Endothelial cell of umbilical vein (primary cell): Measurements from ENCODE around the gene CADPS. TPM values are rescaled to one million over a fixed set of nuclear protein-coding genes. Genes with fewer than 3 reads are reported as not detected.

ENCODE experiments used
- BruUV-seq: library from RNA; stranded (reverse); fragments of 400-500 nt; replicated peaks from 2 replicates; lab custom pipeline; 2021; lab: Mats Ljungman, UMichigan
- CTCF ChIA-PET: fragments of 300-600, 350-600 bp; sonication (Branson Sonifier 250); formaldehyde crosslinking; loops from one replicate; lab custom pipeline; 2021; ENCODE audit warnings: antibody characterized with exemption, inconsistent platforms; lab: Charles Lee
- POLR2A ChIA-PET: fragments of 300-600, 350-600 bp; sonication (Branson Sonifier 250); formaldehyde crosslinking; loops from one replicate; lab custom pipeline; 2021; ENCODE audit warnings: antibody characterized with exemption, inconsistent platforms; lab: Charles Lee
- DNase-seq: peaks from one replicate; pipeline ENCODE4 v3.0.0-alpha.2; 2011; ENCODE audit warnings: low read depth, low spot score
- FAIRE-seq: peaks from 2 replicates; lab custom pipeline; 2011; peaks lifted over from hg19 to GRCh38; lab: Jason Lieb, UNC
- H2AFZ ChIP-seq: 2 replicates; pipeline ENCODE4 v1.6.0; 2012; ENCODE audit warnings: low read depth, low read length, control low read depth, inconsistent platforms
- H3K27ac ChIP-seq: 2 replicates; pipeline ENCODE4 v1.5.1; 2011; ENCODE audit warnings: low read depth, mild to moderate bottlenecking, control low read depth, low read length, moderate library complexity; ENCODE audit not compliant: insufficient read depth
- H3K27me3 ChIP-seq, 2 experiments: 2 replicates each; pipeline versions ENCODE4 v1.6.0 to v1.6.1; 2011; ENCODE audit warnings: low read length in 2 of 2, mixed read lengths in 1 of 2; ENCODE audit not compliant: control insufficient read depth in 2 of 2, insufficient read depth in 2 of 2
- H3K36me3 ChIP-seq, 2 experiments: 2 replicates in 1 of 2; 3 replicates in 1 of 2; pipeline ENCODE4 v1.5.1; 2011; ENCODE audit warnings: low read length in 2 of 2, mild to moderate bottlenecking in 1 of 2, moderate library complexity in 1 of 2; ENCODE audit not compliant: control insufficient read depth in 2 of 2, insufficient read depth in 2 of 2; ENCODE audit errors: extremely low read depth in 1 of 2
- H3K4me1 ChIP-seq: 3 replicates; pipeline ENCODE4 v1.5.1; 2011; ENCODE audit warnings: mild to moderate bottlenecking, low read length; ENCODE audit not compliant: control insufficient read depth, insufficient read depth; ENCODE audit errors: extremely low read depth
- H3K4me2 ChIP-seq: 2 replicates; pipeline ENCODE4 v1.6.1; 2011; ENCODE audit warnings: low read length, control low read depth, mixed read lengths; ENCODE audit not compliant: insufficient read depth
- H3K4me3 ChIP-seq, 3 experiments: fragments of 200-600 bp in 1 of 3; sonication (generic), shearing (Covaris generic) in 1 of 3; replicated peaks in 1 of 3; 2 replicates each; pipeline ENCODE4 v1.5.1; 2011 to 2016; ENCODE audit warnings: control low read depth in 3 of 3, low read length in 3 of 3, mild to moderate bottlenecking in 2 of 3, inconsistent platforms in 1 of 3, low read depth in 1 of 3, moderate library complexity in 1 of 3; ENCODE audit not compliant: insufficient read depth in 1 of 3
- H3K79me2 ChIP-seq: 2 replicates; pipeline ENCODE4 v1.6.0; 2012; ENCODE audit warnings: low read length, inconsistent platforms; ENCODE audit not compliant: control insufficient read depth, insufficient read depth
- H3K9ac ChIP-seq: replicated peaks from 2 replicates; pipeline ENCODE3; 2011; ENCODE audit warnings: low read length, control low read depth; ENCODE audit not compliant: insufficient read depth; ENCODE audit errors: extremely low read depth
- H3K9me1 ChIP-seq: replicated peaks from 3 replicates; pipeline ENCODE4 v1.6.0; 2011; ENCODE audit warnings: mild to moderate bottlenecking, low read length; ENCODE audit not compliant: control insufficient read depth, insufficient read depth; ENCODE audit errors: extremely low read depth
- H3K9me3 ChIP-seq: replicated peaks from 2 replicates; pipeline ENCODE4 v1.5.1; 2012; ENCODE audit warnings: low read length, inconsistent platforms; ENCODE audit not compliant: control insufficient read depth, insufficient read depth
- H4K20me1 ChIP-seq: replicated peaks from 2 replicates; pipeline ENCODE3; 2011; ENCODE audit warnings: mild to moderate bottlenecking, low read length; ENCODE audit not compliant: control insufficient read depth, insufficient read depth; ENCODE audit errors: extremely low read depth
- FOS ChIP-seq: IDR thresholded peaks from 2 replicates; pipeline ENCODE4 v1.6.1; 2011; ENCODE audit warnings: mild to moderate bottlenecking, low read length, moderate library complexity, borderline replicate concordance; ENCODE audit not compliant: insufficient read depth
- GATA2 ChIP-seq: IDR thresholded peaks from 2 replicates; pipeline ENCODE4 v1.7.0; 2011; ENCODE audit warnings: low read depth, mild to moderate bottlenecking, moderate library complexity, mixed read lengths, low read length; ENCODE audit not compliant: insufficient read length, insufficient read depth
- MYC ChIP-seq: IDR thresholded peaks from one replicate; pipeline ENCODE4 v1.6.1; 2011; ENCODE audit warnings: mild to moderate bottlenecking, low read depth, low read length
- POLR2A ChIP-seq: IDR thresholded peaks from 2 replicates; pipeline ENCODE4 v1.6.1; 2012; ENCODE audit warnings: low read depth, mild to moderate bottlenecking, control low read depth, low read length
- POLR2AphosphoS5 ChIP-seq: IDR thresholded peaks from 2 replicates; pipeline ENCODE4 v1.6.1; 2012; ENCODE audit warnings: low read depth, mild to moderate bottlenecking, control low read depth, low read length, moderate library complexity; ENCODE audit not compliant: insufficient read depth
- dilution Hi-C: fragments of 300-500 bp; cut with MboI; formaldehyde crosslinking; loops from one replicate; pipeline ENCODE4 v1.15.0; 2019; ENCODE audit warnings: low sequenced_read_pairs; ENCODE audit not compliant: extremely low pct_ligation_motif_present
- intact Hi-C: fragments of 100-400 bp; cut with micrococcal nuclease; formaldehyde crosslinking; loops from one replicate; pipeline ENCODE4 v1.10.0; 2022
- polyA plus RNA-seq, 4 experiments: library from polyadenylated mRNA; depleted of rRNA in 3 of 4; stranded (reverse) in 3 of 4; unstranded in 1 of 4; fragments of >200 nt; gene quantifications; 2 replicates each; pipeline versions ENCODE4 v1.2.1 to v1.2.3, GENCODE V29; 2011 to 2012; ENCODE audit warnings: missing spikeins in 1 of 4
- total RNA-seq: library from RNA; stranded (reverse); gene quantifications from 2 replicates; pipeline ENCODE4 v1.2.3, GENCODE V29; 2021
- TF ChIP-seq, protein P1 (sequence below): IDR thresholded peaks from 2 replicates; pipeline ENCODE4 v1.6.1; 2011; ENCODE audit not compliant: insufficient read depth, insufficient read length
- TF ChIP-seq, protein P2 (sequence below), 2 donors: IDR thresholded peaks; 1 replicate in 1 of 2; 2 replicates in 1 of 2; pipeline ENCODE4 v1.5.1; 2011; ENCODE audit warnings: low read length in 2 of 2, mild to moderate bottlenecking in 2 of 2, moderate library complexity in 2 of 2, control low read depth in 1 of 2, inconsistent platforms in 1 of 2, low read depth in 1 of 2; ENCODE audit not compliant: insufficient read depth in 1 of 2; ENCODE audit errors: extremely low read depth in 1 of 2

CADPS gene
- total and polyA plus RNA-seq, 2 donors (not counting 3 experiments of a cell fraction or from before 2014, with no cell fraction given): not detected

DNA sequence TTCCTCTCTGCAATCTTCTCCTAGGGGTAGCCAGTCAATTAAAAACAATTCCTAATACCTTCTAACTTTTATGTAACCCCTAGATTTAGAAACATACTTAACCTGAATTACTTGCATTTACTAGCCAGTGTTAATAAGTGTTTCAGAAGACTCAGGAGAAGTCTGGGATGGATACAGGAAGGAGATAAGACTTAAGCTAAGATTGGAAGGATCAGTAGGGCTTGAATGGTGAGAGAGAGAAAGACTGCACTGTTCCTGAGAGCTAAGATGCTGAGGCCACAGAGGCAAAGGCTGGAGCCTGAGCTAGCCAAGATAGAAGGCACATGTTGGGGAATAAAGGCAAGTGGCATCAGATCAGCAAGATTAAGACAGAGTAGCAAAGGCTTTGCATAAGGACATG is 30.1 kb upstream of the CADPS start:
- CTCF ChIA-PET: no interaction called here
- POLR2A ChIA-PET: no interaction called here

DNA sequence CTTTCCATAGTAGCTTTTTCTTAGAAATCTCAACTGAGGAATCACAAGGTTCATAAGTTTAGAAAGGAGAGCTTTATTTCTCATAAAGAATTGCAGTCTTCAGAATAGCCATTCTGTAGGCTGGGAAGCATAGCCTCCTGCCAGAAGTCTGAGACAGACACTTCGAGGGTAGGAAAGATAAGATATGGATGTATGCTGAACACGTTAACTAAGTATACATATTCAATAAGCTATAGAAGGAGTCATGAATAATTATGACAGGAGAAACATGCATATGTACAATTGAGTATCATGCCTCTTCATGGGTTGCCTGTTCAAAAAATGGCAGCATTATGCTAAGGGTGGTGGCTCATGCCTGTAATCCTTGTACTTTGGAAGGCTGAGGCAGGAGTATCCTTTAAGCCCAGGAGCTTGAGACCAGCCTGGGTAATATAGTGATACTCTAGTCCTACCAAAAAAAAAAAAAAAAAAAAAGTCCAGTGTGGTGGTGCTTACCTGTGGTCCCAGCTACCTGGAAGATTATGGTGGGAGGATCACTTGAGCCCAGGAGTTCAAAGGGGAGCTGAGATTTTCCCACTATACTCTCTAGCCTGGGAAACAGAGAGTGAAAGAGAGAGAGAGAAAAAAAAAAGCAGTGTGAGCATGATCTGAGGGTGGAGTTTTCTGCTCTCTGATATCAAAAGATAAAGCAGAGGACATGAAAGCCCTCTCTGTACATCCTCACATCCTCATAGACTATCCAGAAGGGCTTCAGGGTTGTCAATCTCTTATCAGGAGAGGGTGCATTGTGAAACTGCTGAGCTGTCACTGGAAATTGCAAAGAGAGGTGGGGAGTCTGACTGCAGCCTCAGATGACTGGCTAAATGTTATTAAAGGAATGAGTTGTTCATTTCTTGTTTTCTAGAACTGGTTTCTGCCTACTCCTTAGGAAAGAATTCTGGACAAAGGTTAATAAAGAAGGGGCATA is 23.6 kb upstream of the CADPS start:
- Histone ChIP-seq H3K9me1 (no peaks in the 10 kb centered on the region), H3K9ac (no peak overlapping the region), H3K27me3 (no peaks in the 10 kb centered on the region), H3K36me3 (no peaks in the 10 kb centered on the region), H3K27ac (no peak overlapping the region), H4K20me1 (no peaks in the 10 kb centered on the region), H3K4me3 (no peak overlapping the region), H3K4me1 (no peaks in the 10 kb centered on the region), H3K9me3 (no peaks in the 10 kb centered on the region), H3K4me2 (no peak overlapping the region), H2AFZ (no peak overlapping the region), H3K79me2 (no peaks in the 10 kb centered on the region)
- TF ChIP-seq POLR2AphosphoS5 (no peak), MYC (no peak), GATA2 (no peak)
- TF ChIP-seq, protein P1, sequence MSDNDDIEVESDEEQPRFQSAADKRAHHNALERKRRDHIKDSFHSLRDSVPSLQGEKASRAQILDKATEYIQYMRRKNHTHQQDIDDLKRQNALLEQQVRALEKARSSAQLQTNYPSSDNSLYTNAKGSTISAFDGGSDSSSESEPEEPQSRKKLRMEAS: no peak
- TF ChIP-seq, protein P2, sequence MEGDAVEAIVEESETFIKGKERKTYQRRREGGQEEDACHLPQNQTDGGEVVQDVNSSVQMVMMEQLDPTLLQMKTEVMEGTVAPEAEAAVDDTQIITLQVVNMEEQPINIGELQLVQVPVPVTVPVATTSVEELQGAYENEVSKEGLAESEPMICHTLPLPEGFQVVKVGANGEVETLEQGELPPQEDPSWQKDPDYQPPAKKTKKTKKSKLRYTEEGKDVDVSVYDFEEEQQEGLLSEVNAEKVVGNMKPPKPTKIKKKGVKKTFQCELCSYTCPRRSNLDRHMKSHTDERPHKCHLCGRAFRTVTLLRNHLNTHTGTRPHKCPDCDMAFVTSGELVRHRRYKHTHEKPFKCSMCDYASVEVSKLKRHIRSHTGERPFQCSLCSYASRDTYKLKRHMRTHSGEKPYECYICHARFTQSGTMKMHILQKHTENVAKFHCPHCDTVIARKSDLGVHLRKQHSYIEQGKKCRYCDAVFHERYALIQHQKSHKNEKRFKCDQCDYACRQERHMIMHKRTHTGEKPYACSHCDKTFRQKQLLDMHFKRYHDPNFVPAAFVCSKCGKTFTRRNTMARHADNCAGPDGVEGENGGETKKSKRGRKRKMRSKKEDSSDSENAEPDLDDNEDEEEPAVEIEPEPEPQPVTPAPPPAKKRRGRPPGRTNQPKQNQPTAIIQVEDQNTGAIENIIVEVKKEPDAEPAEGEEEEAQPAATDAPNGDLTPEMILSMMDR (IDR thresholded peaks at IDR 0.05; ENCODE audit: extremely low read depth in 1 of 2, insufficient read depth in 1 of 2, low read depth in 1 of 2, low read length in 2 of 2): no peak
- ChIA-PET CTCF (no interaction called here), POLR2A (no interaction called here)
- FAIRE-seq (no peak), DNase-seq (no peak)
- intact Hi-C loops (no loop called here), dilution Hi-C loops (no loop called here)
- no TSS peak for BruUV-seq

More for the DNA sequence above, 30.1 kb upstream of the CADPS start:
- Histone ChIP-seq H3K79me2 (no peaks in the 10 kb centered on the region), H3K9me3 (no peaks in the 10 kb centered on the region), H4K20me1 (no peaks in the 10 kb centered on the region), H3K4me2 (no peak overlapping the region), H3K27me3 (no peaks in the 10 kb centered on the region), H3K4me1 (no peaks in the 10 kb centered on the region), H3K9ac (no peak overlapping the region), H3K27ac (no peak overlapping the region), H3K4me3 (no peak overlapping the region), H2AFZ (no peak overlapping the region), H3K36me3 (no peaks in the 10 kb centered on the region), H3K9me1 (no peaks in the 10 kb centered on the region)
- FAIRE-seq (no peak), DNase-seq (no peak)
- intact Hi-C loops: no loop called here
- dilution Hi-C loops: no loop called here
- TF ChIP-seq GATA2 (no peak), POLR2A (no peak), MYC (no peak), FOS (no peak)
- no TSS peak for BruUV-seq
